ENCODE results near the gene NPAS4. TPM values are rescaled to one million over a fixed set of nuclear protein-coding genes. Genes with fewer than 3 reads are reported as not detected.

Gene NPAS4
- total RNA-seq, 4 donors from 2014 or later, result not detected

- H3K27ac ChIP-seq, result no peak overlapping the region
Observed at GRCh38 chr11:66468691-66469090, 47.9 kb downstream of the NPAS4 start.

GRCh38 chr11:66469441-66469840 is 48.6 kb downstream of the NPAS4 start:
- Histone ChIP-seq H3K27me3 (no peaks in the 10 kb centered on the region), H3K27ac (no peak overlapping the region), H3K9me3 (no peaks in the 10 kb centered on the region), H3K4me3 (no peak overlapping the region), H3K36me3 (peaks cover 37% of the 10 kb centered on the region), H3K4me1 (peaks cover 27% of the 10 kb centered on the region)
- 100% methylated on average over 1 of the region's 1 CpG for WGBS
- DNase-seq (ENCODE audit: low spot score in 2 of 2), result no peak
- TF ChIP-seq POLR2A (IDR thresholded peaks at IDR 0.05) (no peak), POLR2AphosphoS5 (IDR thresholded peaks at IDR 0.05) (no peak), EP300 (IDR thresholded peaks at IDR 0.05) (no peak)
- TF ChIP-seq, protein P1, sequence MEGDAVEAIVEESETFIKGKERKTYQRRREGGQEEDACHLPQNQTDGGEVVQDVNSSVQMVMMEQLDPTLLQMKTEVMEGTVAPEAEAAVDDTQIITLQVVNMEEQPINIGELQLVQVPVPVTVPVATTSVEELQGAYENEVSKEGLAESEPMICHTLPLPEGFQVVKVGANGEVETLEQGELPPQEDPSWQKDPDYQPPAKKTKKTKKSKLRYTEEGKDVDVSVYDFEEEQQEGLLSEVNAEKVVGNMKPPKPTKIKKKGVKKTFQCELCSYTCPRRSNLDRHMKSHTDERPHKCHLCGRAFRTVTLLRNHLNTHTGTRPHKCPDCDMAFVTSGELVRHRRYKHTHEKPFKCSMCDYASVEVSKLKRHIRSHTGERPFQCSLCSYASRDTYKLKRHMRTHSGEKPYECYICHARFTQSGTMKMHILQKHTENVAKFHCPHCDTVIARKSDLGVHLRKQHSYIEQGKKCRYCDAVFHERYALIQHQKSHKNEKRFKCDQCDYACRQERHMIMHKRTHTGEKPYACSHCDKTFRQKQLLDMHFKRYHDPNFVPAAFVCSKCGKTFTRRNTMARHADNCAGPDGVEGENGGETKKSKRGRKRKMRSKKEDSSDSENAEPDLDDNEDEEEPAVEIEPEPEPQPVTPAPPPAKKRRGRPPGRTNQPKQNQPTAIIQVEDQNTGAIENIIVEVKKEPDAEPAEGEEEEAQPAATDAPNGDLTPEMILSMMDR (IDR thresholded peaks at IDR 0.05), result no peak

More at GRCh38 chr11:66468691-66469090, 47.9 kb downstream of the NPAS4 start:
- WGBS, result 93% methylated on average over 6 of the region's 6 CpGs
- TF ChIP-seq, protein P1 (IDR thresholded peaks at IDR 0.05), result no peak
- TF ChIP-seq POLR2A (IDR thresholded peaks at IDR 0.05) (no peak), EP300 (IDR thresholded peaks at IDR 0.05) (no peak)
- H3K27me3 ChIP-seq, result no peaks in the 10 kb centered on the region
- no peaks in the 10 kb centered on the region for H3K9me3 ChIP-seq
- no peak overlapping the region for H3K4me3 ChIP-seq
- H3K36me3 ChIP-seq, result peaks cover 33% of the 10 kb centered on the region
- DNase-seq (ENCODE audit: low spot score in 2 of 2), result no peak
- peaks cover 24% of the 10 kb centered on the region for H3K4me1 ChIP-seq

DNA sequence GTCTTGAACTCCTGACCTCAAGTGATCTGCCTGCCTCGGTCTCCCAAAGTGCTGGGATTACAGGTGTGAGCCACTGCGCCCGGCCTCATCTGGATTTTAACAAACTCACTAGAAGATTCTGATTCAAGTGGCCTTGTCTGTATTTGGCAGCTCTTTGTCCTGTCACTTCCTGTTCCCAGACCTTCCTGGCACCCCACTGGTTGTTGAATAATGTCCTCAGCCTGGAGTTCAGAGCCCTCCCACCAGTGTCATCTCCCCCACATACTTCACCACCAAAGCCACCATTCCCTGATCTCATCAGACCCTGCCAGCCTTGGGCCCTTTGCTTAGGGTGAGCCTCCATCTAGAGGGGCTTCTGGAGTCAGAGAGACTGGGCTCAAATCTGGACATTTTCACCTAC is 49.2 kb downstream of the NPAS4 start:
- DNase-seq (ENCODE audit: low spot score in 2 of 2), result no peak
- no peaks in the 10 kb centered on the region for H3K9me3 ChIP-seq
- 97% methylated on average over 3 of the region's 3 CpGs for WGBS
- H3K4me3 ChIP-seq, result no peak overlapping the region
- no peak overlapping the region for H3K27ac ChIP-seq
- H3K36me3 ChIP-seq, result peaks cover 38% of the 10 kb centered on the region
- TF ChIP-seq EP300 (IDR thresholded peaks at IDR 0.05), result no peak
- TF ChIP-seq, protein P1 (IDR thresholded peaks at IDR 0.05), result no peak
- no peak for TF ChIP-seq POLR2AphosphoS5 (IDR thresholded peaks at IDR 0.05)
- TF ChIP-seq POLR2A (IDR thresholded peaks at IDR 0.05), result no peak
- peaks cover 27% of the 10 kb centered on the region for H3K4me1 ChIP-seq
- H3K27me3 ChIP-seq, result no peaks in the 10 kb centered on the region

DNA sequence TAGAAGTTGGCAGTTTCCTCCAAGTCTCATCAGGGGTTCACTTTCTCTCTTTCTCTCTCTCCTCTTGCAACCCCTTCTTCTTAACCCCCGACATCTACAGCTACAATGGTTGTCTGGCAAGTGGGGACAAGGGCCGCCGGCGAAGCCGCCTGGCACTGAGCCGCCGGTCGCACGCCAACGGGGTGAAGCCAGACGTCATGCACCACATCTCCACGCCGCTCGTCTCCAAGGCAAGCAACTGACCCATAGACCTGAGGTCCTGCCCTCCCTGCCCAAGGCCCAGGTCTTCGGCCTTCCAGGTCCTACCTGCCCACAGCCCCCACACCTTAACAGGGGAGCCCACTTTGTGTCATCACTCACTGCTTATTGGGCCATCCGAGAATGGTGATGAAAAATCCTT is 50.3 kb downstream of the NPAS4 start:
- DNase-seq (ENCODE audit: low spot score in 2 of 2), result no peak
- TF ChIP-seq, protein P1 (IDR thresholded peaks at IDR 0.05), result no peak
- TF ChIP-seq POLR2AphosphoS5 (IDR thresholded peaks at IDR 0.05), result no peak
- WGBS, result 95% methylated on average over 16 of the region's 16 CpGs
- Histone ChIP-seq H3K27me3 (no peaks in the 10 kb centered on the region), H3K4me1 (peaks cover 20% of the 10 kb centered on the region), H3K27ac (no peak overlapping the region), H3K9me3 (no peaks in the 10 kb centered on the region), H3K36me3 (peaks cover 49% of the 10 kb centered on the region), H3K4me3 (no peak overlapping the region)

DNA sequence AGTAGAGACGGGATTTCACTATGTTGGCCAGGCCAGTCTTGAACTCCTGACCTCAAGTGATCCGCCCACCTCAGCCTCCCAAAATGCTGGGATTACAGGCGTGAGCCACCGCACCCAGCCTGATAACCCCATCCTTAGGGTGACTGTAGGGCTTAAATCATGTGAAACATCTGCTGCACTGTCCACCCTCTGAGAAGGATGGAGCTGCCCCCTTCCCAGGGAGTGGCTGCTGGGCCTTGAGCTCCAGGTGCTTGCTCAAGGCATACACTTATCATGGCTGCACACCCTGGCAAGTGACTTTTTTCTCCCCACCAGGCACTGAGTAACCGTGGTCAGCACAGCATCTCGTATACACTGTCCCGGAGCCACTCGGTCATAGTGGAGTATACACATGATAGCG is 51.2 kb downstream of the NPAS4 start:
- no peak for DNase-seq (ENCODE audit: low spot score in 2 of 2)
- WGBS, result 92% methylated on average over 9 of the region's 9 CpGs

More for the DNA sequence above, 51.2 kb downstream of the NPAS4 start:
- Histone ChIP-seq H3K4me3 (no peak overlapping the region), H3K36me3 (peaks cover 53% of the 10 kb centered on the region), H3K4me1 (peaks cover 16% of the 10 kb centered on the region), H3K27me3 (no peaks in the 10 kb centered on the region), H3K9me3 (no peaks in the 10 kb centered on the region), H3K27ac (no peak overlapping the region)
- no peak for TF ChIP-seq POLR2AphosphoS5 (IDR thresholded peaks at IDR 0.05)
- TF ChIP-seq, protein P1 (IDR thresholded peaks at IDR 0.05), result no peak
- no peak for TF ChIP-seq EP300 (IDR thresholded peaks at IDR 0.05)
- no peak for TF ChIP-seq POLR2A (IDR thresholded peaks at IDR 0.05)
